Measurements from ENCODE around the gene SUPT16H.

SUPT16H gene

DNA sequence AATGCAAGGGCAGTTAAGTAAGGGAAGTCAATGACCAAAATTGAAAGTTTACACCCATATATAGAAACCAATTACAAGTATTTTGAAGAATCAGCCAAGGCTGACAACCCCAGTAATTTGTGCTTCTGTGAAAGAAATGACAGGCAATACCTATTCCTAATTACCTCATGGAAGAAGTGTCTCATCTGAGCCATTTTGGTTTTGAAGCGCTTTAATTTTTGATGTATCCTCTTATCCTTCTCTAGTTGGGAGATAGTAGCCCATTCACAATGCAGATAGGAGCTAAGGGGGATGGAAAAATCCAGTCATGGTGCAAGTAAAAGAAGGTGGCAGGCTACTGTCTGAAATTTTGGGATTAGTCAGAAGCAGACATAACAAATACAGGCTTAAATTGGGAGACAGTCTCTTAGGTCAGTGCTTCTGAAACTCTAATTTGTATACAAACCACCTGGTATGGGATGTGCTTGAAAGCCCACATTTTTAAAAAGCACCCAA, 30.4 kb upstream of the SUPT16H start:
- Histone ChIP-seq H3K27me3 (replicated peaks) (no peaks in the 10 kb centered on the region), H3K36me3 (replicated peaks) (peaks cover 66% of the 10 kb centered on the region), H3K27ac (no peak overlapping the region), H3K4me3 (ENCODE audit: low read depth, low read length) (no peak overlapping the region)
- no peak for DNase-seq
- in situ Hi-C loops (cut with HindIII; ENCODE audit: low pct_ligation_motif_present, low sequenced_read_pairs), result no loop called here
- TF ChIP-seq, protein P1, sequence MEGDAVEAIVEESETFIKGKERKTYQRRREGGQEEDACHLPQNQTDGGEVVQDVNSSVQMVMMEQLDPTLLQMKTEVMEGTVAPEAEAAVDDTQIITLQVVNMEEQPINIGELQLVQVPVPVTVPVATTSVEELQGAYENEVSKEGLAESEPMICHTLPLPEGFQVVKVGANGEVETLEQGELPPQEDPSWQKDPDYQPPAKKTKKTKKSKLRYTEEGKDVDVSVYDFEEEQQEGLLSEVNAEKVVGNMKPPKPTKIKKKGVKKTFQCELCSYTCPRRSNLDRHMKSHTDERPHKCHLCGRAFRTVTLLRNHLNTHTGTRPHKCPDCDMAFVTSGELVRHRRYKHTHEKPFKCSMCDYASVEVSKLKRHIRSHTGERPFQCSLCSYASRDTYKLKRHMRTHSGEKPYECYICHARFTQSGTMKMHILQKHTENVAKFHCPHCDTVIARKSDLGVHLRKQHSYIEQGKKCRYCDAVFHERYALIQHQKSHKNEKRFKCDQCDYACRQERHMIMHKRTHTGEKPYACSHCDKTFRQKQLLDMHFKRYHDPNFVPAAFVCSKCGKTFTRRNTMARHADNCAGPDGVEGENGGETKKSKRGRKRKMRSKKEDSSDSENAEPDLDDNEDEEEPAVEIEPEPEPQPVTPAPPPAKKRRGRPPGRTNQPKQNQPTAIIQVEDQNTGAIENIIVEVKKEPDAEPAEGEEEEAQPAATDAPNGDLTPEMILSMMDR (IDR thresholded peaks at IDR 0.05; ENCODE audit: low read depth, low read length, missing control alignments), result no peak

DNA sequence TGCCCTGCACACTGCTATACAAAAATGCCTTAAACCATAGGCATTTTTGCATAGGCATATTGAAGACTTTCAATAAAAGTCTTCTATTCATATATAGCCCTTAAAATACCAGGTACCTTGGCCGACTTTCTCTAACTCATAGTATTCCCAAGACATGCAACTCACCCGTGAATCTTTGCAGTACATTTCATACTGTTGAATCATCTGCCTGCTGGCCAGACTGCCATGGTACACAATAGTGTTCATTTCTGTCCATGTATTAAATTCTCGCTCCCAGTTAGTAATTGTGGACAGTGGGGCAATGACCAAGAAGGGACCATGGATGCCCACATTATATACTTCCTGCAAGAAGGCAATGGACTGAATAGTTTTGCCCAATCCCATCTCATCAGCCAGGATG, 24.3 kb upstream of the SUPT16H start:
- peak; percentile 81 for DNase-seq
- peaks cover 84% of the 10 kb centered on the region for H3K36me3 ChIP-seq (replicated peaks)
- in situ Hi-C loops (cut with HindIII; ENCODE audit: low pct_ligation_motif_present, low sequenced_read_pairs), result no loop called here

DNA sequence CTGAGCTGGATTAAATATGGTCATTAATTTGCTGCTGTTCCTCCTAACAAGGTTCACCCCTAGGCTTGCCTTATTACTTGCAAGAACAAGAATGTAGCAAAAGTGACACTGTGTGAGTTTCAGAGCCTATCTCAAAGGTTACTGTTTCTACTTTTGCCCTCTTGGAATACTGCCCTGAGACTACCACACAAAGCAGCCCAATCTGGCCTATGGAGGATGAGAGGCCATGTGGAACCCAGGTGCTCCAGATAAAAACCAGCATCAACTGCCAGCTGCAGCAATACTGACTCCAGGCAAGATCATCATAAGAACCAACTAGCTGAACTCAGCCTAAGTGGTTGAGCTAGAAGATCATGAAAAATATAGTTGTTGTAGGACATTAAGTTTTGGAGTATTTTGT, 22.4 kb upstream of the SUPT16H start:
- H3K27ac ChIP-seq, result no peak overlapping the region

More for the DNA sequence above, 24.3 kb upstream of the SUPT16H start:
- Histone ChIP-seq H3K4me3 (ENCODE audit: low read depth, low read length) (no peak overlapping the region), H3K27me3 (replicated peaks) (no peaks in the 10 kb centered on the region), H3K27ac (peak overlapping the region; percentile 24)
- TF ChIP-seq, protein P1 (IDR thresholded peaks at IDR 0.05; ENCODE audit: low read depth, low read length, missing control alignments), result peak; percentile 28

DNA sequence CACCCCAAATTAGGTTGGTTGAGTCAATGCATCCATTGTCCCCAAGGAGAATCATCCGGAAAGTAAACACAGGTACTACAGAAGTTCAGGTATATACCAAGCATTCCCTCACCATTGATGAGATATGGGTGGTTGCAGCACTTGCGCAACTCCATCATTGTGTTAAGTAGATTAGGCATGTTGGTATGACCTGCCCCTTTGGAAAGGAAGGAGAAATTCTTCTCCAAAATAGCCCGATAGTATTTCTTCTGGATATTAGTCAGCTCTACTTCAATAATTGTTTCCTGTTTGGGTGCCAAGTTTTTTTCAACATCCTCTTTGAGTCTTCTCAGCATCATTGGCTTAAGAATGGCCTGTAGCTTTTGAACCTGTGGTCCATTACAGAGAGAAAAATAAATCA, 21.3 kb upstream of the SUPT16H start:
- Histone ChIP-seq H3K27me3 (replicated peaks) (no peaks in the 10 kb centered on the region), H3K4me3 (ENCODE audit: low read depth, low read length) (no peak overlapping the region), H3K36me3 (replicated peaks) (peaks cover 88% of the 10 kb centered on the region), H3K27ac (no peak overlapping the region)
- in situ Hi-C loops (cut with HindIII; ENCODE audit: low pct_ligation_motif_present, low sequenced_read_pairs), result no loop called here
- no peak for DNase-seq
- TF ChIP-seq, protein P1 (IDR thresholded peaks at IDR 0.05; ENCODE audit: low read depth, low read length, missing control alignments), result no peak

More for the DNA sequence above, 22.4 kb upstream of the SUPT16H start:
- Histone ChIP-seq H3K36me3 (replicated peaks) (peaks cover 88% of the 10 kb centered on the region), H3K4me3 (ENCODE audit: low read depth, low read length) (no peak overlapping the region), H3K27me3 (replicated peaks) (no peaks in the 10 kb centered on the region)
- TF ChIP-seq, protein P1 (IDR thresholded peaks at IDR 0.05; ENCODE audit: low read depth, low read length, missing control alignments), result no peak
- in situ Hi-C loops (cut with HindIII; ENCODE audit: low pct_ligation_motif_present, low sequenced_read_pairs), result no loop called here
- no peak for DNase-seq

DNA sequence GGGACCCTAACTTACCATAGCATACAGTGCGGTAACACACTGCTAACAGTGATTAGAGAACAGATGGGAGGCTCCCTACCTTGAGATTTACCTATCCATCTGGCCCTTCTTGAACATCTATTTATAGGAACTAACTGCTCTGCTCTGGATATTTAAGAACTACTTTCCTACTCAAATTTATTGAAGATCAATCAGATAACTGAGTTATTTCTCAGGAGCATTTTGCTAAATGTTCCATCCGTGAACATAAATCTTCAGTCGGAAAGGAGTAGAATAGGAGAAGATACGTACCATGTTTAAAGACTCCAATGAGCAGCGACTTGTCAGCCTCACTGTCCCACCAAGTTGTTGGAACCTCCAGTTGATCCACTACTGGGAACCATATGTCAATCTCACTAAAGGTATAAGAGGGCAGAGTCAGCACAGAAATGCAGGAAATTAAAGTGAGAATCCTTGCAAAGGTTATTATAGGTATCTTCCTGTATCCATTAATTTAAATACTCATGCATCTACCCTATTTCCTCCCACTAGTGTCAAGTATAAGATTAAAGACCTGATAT, 15.6 kb upstream of the SUPT16H start:
- in situ Hi-C loops (cut with HindIII; ENCODE audit: low pct_ligation_motif_present, low sequenced_read_pairs), result no loop called here
- no peak for DNase-seq
- Histone ChIP-seq H3K4me3 (ENCODE audit: low read depth, low read length) (no peak overlapping the region), H3K27ac (no peak overlapping the region), H3K36me3 (replicated peaks) (peaks cover 92% of the 10 kb centered on the region), H3K27me3 (replicated peaks) (no peaks in the 10 kb centered on the region)
- TF ChIP-seq, protein P1 (IDR thresholded peaks at IDR 0.05; ENCODE audit: low read depth, low read length, missing control alignments), result no peak

DNA sequence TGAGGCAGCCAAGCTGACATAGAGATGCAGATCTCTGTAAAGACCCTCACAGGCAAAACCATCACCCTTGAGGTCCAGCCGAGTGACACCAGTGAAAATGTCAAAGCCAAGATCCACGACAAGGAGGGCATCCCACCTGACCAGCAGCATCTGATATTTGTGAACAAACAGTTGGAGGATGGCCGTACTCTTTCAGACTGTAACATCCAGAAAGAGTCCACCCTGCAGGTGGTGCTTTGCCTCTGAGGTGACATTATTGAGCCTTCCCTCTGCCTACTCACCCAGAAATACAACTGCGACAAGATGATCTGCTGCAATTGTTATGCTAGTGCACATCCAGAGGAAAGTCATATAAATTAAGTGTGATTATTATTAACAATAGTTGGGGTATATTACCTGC, 15.1 kb upstream of the SUPT16H start:
- in situ Hi-C loops (cut with HindIII; ENCODE audit: low pct_ligation_motif_present, low sequenced_read_pairs), result no loop called here
- Histone ChIP-seq H3K36me3 (replicated peaks) (peaks cover 93% of the 10 kb centered on the region), H3K27me3 (replicated peaks) (no peaks in the 10 kb centered on the region), H3K27ac (no peak overlapping the region), H3K4me3 (ENCODE audit: low read depth, low read length) (no peak overlapping the region)
- TF ChIP-seq, protein P1 (IDR thresholded peaks at IDR 0.05; ENCODE audit: low read depth, low read length, missing control alignments), result no peak
- no peak for DNase-seq
